Activated CD8-positive, alpha-beta T cell treated with anti-CD3 and anti-CD28 coated beads for 36 hours (primary cell): ENCODE results near the gene NF1. TPM values are rescaled to one million over a fixed set of nuclear protein-coding genes. Genes with fewer than 3 reads are reported as not detected.

Experiments
- ATAC-seq: fragments of 200-7000 bp; cut with Tn5 transposase; one replicate; pipeline ENCODE4 v1.10.0; 2021; ENCODE audit warnings: mild to moderate bottlenecking, moderate library complexity
- CTCF ChIA-PET: fragments of 350-600 bp; sonication (Branson Sonifier 250); formaldehyde crosslinking; loops from one replicate; lab custom pipeline; 2021; ENCODE audit warnings: antibody characterized with exemption; lab: Charles Lee
- POLR2A ChIA-PET: fragments of 350-600 bp; sonication (Branson Sonifier 250); formaldehyde crosslinking; loops from one replicate; lab custom pipeline; 2021; ENCODE audit warnings: antibody characterized with exemption; lab: Charles Lee
- DNase-seq: peaks from one replicate; pipeline ENCODE4 v3.0.0-alpha.2; 2020
- H3K27ac Mint-ChIP-seq: one replicate; pipeline ENCODE4 v1.8.0; 2021; ENCODE audit warnings: mild to moderate bottlenecking, mixed read lengths
- H3K27me3 Mint-ChIP-seq: one replicate; pipeline ENCODE4 v1.8.0; 2021; ENCODE audit warnings: mixed read lengths
- H3K36me3 Mint-ChIP-seq: one replicate; pipeline ENCODE4 v1.8.0; 2021; ENCODE audit warnings: low read depth, mixed read lengths
- H3K4me1 Mint-ChIP-seq: one replicate; pipeline ENCODE4 v1.8.0; 2021; ENCODE audit warnings: low read depth, mixed read lengths
- H3K4me3 Mint-ChIP-seq: one replicate; pipeline ENCODE4 v1.8.0; 2021; ENCODE audit warnings: mild to moderate bottlenecking, moderate library complexity, mixed read lengths
- H3K9me3 Mint-ChIP-seq: one replicate; pipeline ENCODE4 v1.8.0; 2021; ENCODE audit warnings: mixed read lengths
- CTCF ChIP-seq: fragments of 200-600 bp; IDR thresholded peaks from one replicate; pipeline ENCODE4 v1.8.0; 2022; ENCODE audit warnings: antibody characterized with exemption, mild to moderate bottlenecking
- intact Hi-C: fragments of 100-400 bp; cut with micrococcal nuclease; formaldehyde crosslinking; loops from one replicate; pipeline ENCODE4 v1.10.0; 2022
- total RNA-seq, 2 experiments: library from RNA; stranded (reverse); gene quantifications; one replicate each; pipeline ENCODE4 v1.2.3, GENCODE V29; 2021

NF1 gene
- total RNA-seq, 2 experiments from 2014 or later = 19.4 to 20.1 TPM

- no peak overlapping the region for H3K27ac Mint-ChIP-seq
- no peak for ATAC-seq
- H3K4me1 Mint-ChIP-seq = no peaks in the 10 kb centered on the region
- H3K9me3 Mint-ChIP-seq = no peaks in the 10 kb centered on the region
- H3K4me3 Mint-ChIP-seq = no peak overlapping the region
- no peaks in the 10 kb centered on the region for H3K36me3 Mint-ChIP-seq
- intact Hi-C loops = no loop called here
- POLR2A ChIA-PET = interaction anchor here (0.7 kb wide), 1 partner anchor 310 kb away, joined by 3 read pairs; no protein-coding TSS in a partner anchor
- CTCF ChIA-PET = no interaction called here
- no peak for TF ChIP-seq CTCF
- no peak for DNase-seq
- no peaks in the 10 kb centered on the region for H3K27me3 Mint-ChIP-seq
Measured at GRCh38 chr17:31058976-31059375, 35.8 kb upstream of the NF1 start.

GRCh38 chr17:31060791-31061550 is 33.8 kb upstream of the NF1 start:
- POLR2A ChIA-PET = no interaction called here
- intact Hi-C loops = no loop called here
- no peaks in the 10 kb centered on the region for H3K36me3 Mint-ChIP-seq
- H3K27ac Mint-ChIP-seq = no peak overlapping the region
- CTCF ChIA-PET = interaction anchor here (1.1 to 1.2 kb wide), 2 partner anchors 13 to 155 kb away, joined by 4 to 7 read pairs; no protein-coding TSS in a partner anchor
- DNase-seq = no peak
- H3K4me3 Mint-ChIP-seq = no peak overlapping the region
- no peaks in the 10 kb centered on the region for H3K27me3 Mint-ChIP-seq
- TF ChIP-seq CTCF = no peak
- H3K4me1 Mint-ChIP-seq = no peaks in the 10 kb centered on the region
- H3K9me3 Mint-ChIP-seq = no peaks in the 10 kb centered on the region
- peak; percentile 37 for ATAC-seq

- H3K27ac Mint-ChIP-seq = no peak overlapping the region
- ChIA-PET CTCF (interaction anchor here (1.1 to 1.2 kb wide), 2 partner anchors 14 to 154 kb away, joined by 4 to 7 read pairs; no protein-coding TSS in a partner anchor), POLR2A (no interaction called here)
- H3K4me1 Mint-ChIP-seq = no peaks in the 10 kb centered on the region
- peak; percentile 28 for TF ChIP-seq CTCF
- H3K27me3 Mint-ChIP-seq = no peaks in the 10 kb centered on the region
- no peak overlapping the region for H3K4me3 Mint-ChIP-seq
- peak; percentile 40 for DNase-seq
- ATAC-seq = peak; percentile 70
- H3K36me3 Mint-ChIP-seq = no peaks in the 10 kb centered on the region
- no peaks in the 10 kb centered on the region for H3K9me3 Mint-ChIP-seq
- intact Hi-C loops = no loop called here
Measured at GRCh38 chr17:31061678-31062077, 33.1 kb upstream of the NF1 start.

- no peaks in the 10 kb centered on the region for H3K27me3 Mint-ChIP-seq
- DNase-seq (no peak), ATAC-seq (no peak)
- CTCF ChIA-PET = interaction anchor here (1.1 to 1.2 kb wide), 2 partner anchors 14 to 154 kb away, joined by 4 to 7 read pairs; no protein-coding TSS in a partner anchor
- intact Hi-C loops = no loop called here
- H3K36me3 Mint-ChIP-seq = no peaks in the 10 kb centered on the region
- no peak overlapping the region for H3K4me3 Mint-ChIP-seq
- H3K4me1 Mint-ChIP-seq = no peaks in the 10 kb centered on the region
- TF ChIP-seq CTCF = no peak
- H3K9me3 Mint-ChIP-seq = no peaks in the 10 kb centered on the region
- POLR2A ChIA-PET = no interaction called here
- H3K27ac Mint-ChIP-seq = no peak overlapping the region
Measured at GRCh38 chr17:31062346-31062745, 32.4 kb upstream of the NF1 start.

GRCh38 chr17:31064707-31065106 is 30.1 kb upstream of the NF1 start:
- H3K27ac Mint-ChIP-seq = no peak overlapping the region
- H3K9me3 Mint-ChIP-seq = no peaks in the 10 kb centered on the region
- ChIA-PET POLR2A (no interaction called here), CTCF (interaction anchor here (1.6 kb wide), 1 partner anchor 9 kb away, joined by 5 read pairs; no protein-coding TSS in a partner anchor)
- intact Hi-C loops = no loop called here
- no peak for ATAC-seq
- no peak for TF ChIP-seq CTCF
- DNase-seq = no peak
- no peaks in the 10 kb centered on the region for H3K27me3 Mint-ChIP-seq
- no peaks in the 10 kb centered on the region for H3K4me1 Mint-ChIP-seq
- no peaks in the 10 kb centered on the region for H3K36me3 Mint-ChIP-seq
- no peak overlapping the region for H3K4me3 Mint-ChIP-seq
